IMR-90 (cell line): ENCODE measurements around the gene C5orf24. TPM values are rescaled to one million over a fixed set of nuclear protein-coding genes. Genes with fewer than 3 reads are reported as not detected.

Source experiments
- ATAC-seq: fragments of 200-7000 bp; cut with Tn5 transposase; 2 replicates; pipeline ENCODE4 v1.9.1; 2020; ENCODE audit warnings: low read depth, mild to moderate bottlenecking, moderate library complexity
- Bru-seq: library from RNA; stranded (reverse); fragments of 400-500 nt; gene quantifications from one replicate; lab custom pipeline; 2021; lab: Mats Ljungman, UMichigan
- BruChase-seq, 2 experiments: library from RNA; stranded (reverse); fragments of 400-500 nt; gene quantifications; one replicate each; lab custom pipeline; 2021; lab: Mats Ljungman, UMichigan
- BruUV-seq: library from RNA; stranded (reverse); fragments of 400-500 nt; replicated peaks from 2 replicates; lab custom pipeline; 2021; lab: Mats Ljungman, UMichigan
- CTCF ChIA-PET: fragments of 300-600 bp; formaldehyde crosslinking; extraction: SDS; loops from one replicate; lab custom pipeline; 2021; ENCODE audit warnings: antibody characterized with exemption; lab: Yijun Ruan, JAX
- POLR2A ChIA-PET: fragments of 300-600 bp; sonication (Branson Sonifier 250); formaldehyde crosslinking; loops from one replicate; lab custom pipeline; 2022; ENCODE audit warnings: antibody characterized with exemption; ENCODE audit not compliant: unreplicated experiment; lab: Charles Lee
- DNase-seq: peaks from one replicate; pipeline ENCODE4 v3.0.0; 2013
- H2AFZ ChIP-seq: replicated peaks from 2 replicates; pipeline ENCODE3; 2013; ENCODE audit warnings: low read length, mild to moderate bottlenecking; ENCODE audit not compliant: poor library complexity
- H2AK5ac ChIP-seq: 2 replicates; pipeline ENCODE4 v1.6.1; 2013; ENCODE audit warnings: low read depth, low read length, inconsistent platforms
- H2AK9ac ChIP-seq: replicated peaks from 2 replicates; pipeline ENCODE3; 2013; ENCODE audit warnings: mild to moderate bottlenecking, low read depth, low read length, moderate library complexity; ENCODE audit not compliant: poor library complexity
- H2BK120ac ChIP-seq: 2 replicates; pipeline ENCODE4 v1.6.1; 2013; ENCODE audit warnings: low read depth, low read length, inconsistent platforms
- H2BK15ac ChIP-seq: 3 replicates; pipeline ENCODE4 v1.6.1; 2013; ENCODE audit warnings: low read depth, low read length, inconsistent platforms
- H2BK20ac ChIP-seq: 2 replicates; pipeline ENCODE4 v1.6.1; 2013; ENCODE audit warnings: low read depth, mild to moderate bottlenecking, inconsistent platforms, low read length, moderate library complexity
- H2BK5ac ChIP-seq: 2 replicates; pipeline ENCODE4 v1.6.1; 2013; ENCODE audit warnings: mild to moderate bottlenecking, low read depth, low read length, inconsistent platforms; ENCODE audit not compliant: poor library complexity, severe bottlenecking
- H3K14ac ChIP-seq: replicated peaks from 2 replicates; pipeline ENCODE4 v1.6.1; 2013; ENCODE audit warnings: low read depth, low read length, inconsistent platforms
- H3K18ac ChIP-seq: 2 replicates; pipeline ENCODE4 v1.6.1; 2013; ENCODE audit warnings: low read depth, low read length, control low read depth
- H3K23ac ChIP-seq: 2 replicates; pipeline ENCODE4 v1.6.1; 2013; ENCODE audit warnings: low read depth, low read length, inconsistent platforms
- H3K27ac ChIP-seq: 2 replicates; pipeline ENCODE4 v1.5.1; 2013; ENCODE audit warnings: mild to moderate bottlenecking, control low read depth, low read length; ENCODE audit not compliant: insufficient read depth
- H3K27me3 ChIP-seq: 2 replicates; pipeline ENCODE4 v1.6.1; 2013; ENCODE audit warnings: low read length; ENCODE audit not compliant: control insufficient read depth, insufficient read depth
- H3K36me3 ChIP-seq: 2 replicates; pipeline ENCODE4 v1.6.1; 2013; ENCODE audit warnings: low read length, mixed read lengths; ENCODE audit not compliant: control insufficient read depth, insufficient read depth
- H3K4ac ChIP-seq: 2 replicates; pipeline ENCODE4 v1.6.1; 2013; ENCODE audit warnings: low read depth, low read length, inconsistent platforms
- H3K4me1 ChIP-seq: 2 replicates; pipeline ENCODE4 v1.6.1; 2013; ENCODE audit warnings: low read length, mixed read lengths; ENCODE audit not compliant: control insufficient read depth, insufficient read depth
- H3K4me2 ChIP-seq: 2 replicates; pipeline ENCODE4 v1.6.1; 2013; ENCODE audit warnings: low read depth, mild to moderate bottlenecking, control low read depth, low read length, moderate library complexity
- H3K4me3 ChIP-seq: 2 replicates; pipeline ENCODE4 v1.5.1; 2013; ENCODE audit warnings: low read depth, mild to moderate bottlenecking, control low read depth, low read length, moderate library complexity; ENCODE audit not compliant: insufficient read depth
- H3K56ac ChIP-seq: 2 replicates; pipeline ENCODE4 v1.6.1; 2013; ENCODE audit warnings: low read length, inconsistent platforms; ENCODE audit not compliant: insufficient read depth; ENCODE audit errors: extremely low read depth
- H3K79me1 ChIP-seq, 2 experiments: 2 replicates each; pipeline ENCODE4 v1.6.1; 2013; ENCODE audit warnings: low read length in 2 of 2, inconsistent platforms in 1 of 2, low read depth in 1 of 2
- H3K9ac ChIP-seq: 2 replicates; pipeline ENCODE4 v1.6.1; 2013; ENCODE audit warnings: low read depth, low read length, control low read depth
- H3K9me1 ChIP-seq: 2 replicates; pipeline ENCODE4 v1.6.1; 2013; ENCODE audit warnings: low read length, inconsistent platforms; ENCODE audit not compliant: insufficient read depth
- H3K9me3 ChIP-seq: 2 replicates; pipeline ENCODE4 v1.6.1; 2013; ENCODE audit warnings: low read length; ENCODE audit not compliant: control insufficient read depth, insufficient read depth
- H4K20me1 ChIP-seq: 2 replicates; pipeline ENCODE4 v1.6.1; 2013; ENCODE audit warnings: low read length, inconsistent platforms; ENCODE audit not compliant: insufficient read depth
- H4K5ac ChIP-seq: 2 replicates; pipeline ENCODE4 v1.6.1; 2013; ENCODE audit warnings: mild to moderate bottlenecking, low read depth, low read length, control low read depth
- H4K8ac ChIP-seq, 2 experiments: 2 replicates each; pipeline ENCODE4 v1.6.1; 2013; ENCODE audit warnings: low read depth in 2 of 2, low read length in 2 of 2, control low read depth in 1 of 2, inconsistent platforms in 1 of 2
- H4K91ac ChIP-seq: 2 replicates; pipeline ENCODE4 v1.6.1; 2013; ENCODE audit warnings: low read depth, low read length, inconsistent platforms; ENCODE audit not compliant: insufficient read depth
- BHLHE40 ChIP-seq: fragments of 150-350 bp; IDR thresholded peaks from 2 replicates; pipeline ENCODE4 v1.6.1; 2016; ENCODE audit warnings: mild to moderate bottlenecking, low read depth, low read length
- CEBPB ChIP-seq: IDR thresholded peaks from 2 replicates; pipeline ENCODE4 v1.6.1; 2012; ENCODE audit warnings: low read depth, low read length, improper control_type of control experiment
- CHD1 ChIP-seq: IDR thresholded peaks from 2 replicates; pipeline ENCODE4 v1.6.1; 2012; ENCODE audit warnings: low read depth, low read length, improper control_type of control experiment
- MXI1 ChIP-seq: IDR thresholded peaks from 2 replicates; pipeline ENCODE4 v1.6.1; 2012; ENCODE audit warnings: low read depth, mild to moderate bottlenecking, low read length, moderate library complexity, borderline replicate concordance
- NFE2L2 ChIP-seq: fragments of 150-350 bp; IDR thresholded peaks from 2 replicates; pipeline ENCODE4 v1.6.1; 2016; ENCODE audit warnings: low read depth, mild to moderate bottlenecking, low read length
- POLR2A ChIP-seq: IDR thresholded peaks from 2 replicates; pipeline ENCODE4 v1.6.1; 2012; ENCODE audit warnings: mild to moderate bottlenecking, low read depth, low read length
- WGBS, 2 experiments: methylation state at CpG; one replicate each; pipeline versions ENCODE4 v1.1.5 to v1.1.7; 2013; ENCODE audit warnings: missing lambda C conversion rate in 2 of 2; ENCODE audit not compliant: insufficient read length in 1 of 2; ENCODE audit errors: extremely low coverage in 2 of 2; 5-methylcytosine and 5-hydroxymethylcytosine counted together
- dilution Hi-C: fragments of 300-500 bp; cut with HindIII; formaldehyde crosslinking; loops from one replicate; pipeline ENCODE4 v1.14.3; 2018; ENCODE audit warnings: low sequenced_read_pairs; ENCODE audit not compliant: unreplicated experiment
- in situ Hi-C: fragments of 300-500 bp; cut with MboI; formaldehyde crosslinking; loops from 3 replicates; pipeline ENCODE4 v1.14.3; 2019; ENCODE audit warnings: low sequenced_read_pairs, inconsistent platforms, mixed read lengths
- intact Hi-C: fragments of 100-400 bp; cut with micrococcal nuclease; formaldehyde crosslinking; loops from 2 replicates; pipeline ENCODE4 v1.10.0; 2022
- long read RNA-seq: library from polyadenylated mRNA; unstranded; transcript quantifications from one replicate; pipeline ENCODE4 v2.0.0, GENCODE V29; 2021; ENCODE audit not compliant: unreplicated experiment
- polyA plus RNA-seq, 3 experiments: library from polyadenylated mRNA; depleted of rRNA; stranded (reverse); fragments of >200 nt; gene quantifications; 2 replicates each; pipeline ENCODE4 v1.2.3, GENCODE V29; 2012; ENCODE audit warnings: low replicate concordance in 1 of 3
- total RNA-seq: library from RNA; depleted of rRNA; stranded (reverse); fragments of >200 nt; gene quantifications from 2 replicates; pipeline ENCODE4 v1.2.3, GENCODE V29; 2012; rRNA removed

C5orf24 gene
- 29.8 and 53.9 TPM in 2 replicates for total RNA-seq
- 31.1 and 44.9 TPM in 2 replicates for polyA plus RNA-seq (2012; rRNA removed)
- polyA plus RNA-seq (2012; cell fraction: cytosol; rRNA removed): 4.1 and 6.3 TPM in 2 replicates
- polyA plus RNA-seq (2012; cell fraction: nucleus; rRNA removed; ENCODE audit: low replicate concordance): 14.3 and 55.7 TPM in 2 replicates
- Bru-seq, nascent RNA: percentile 94 among the genes with signal in this experiment
- BruChase-seq, experiment 1, labeled RNA remaining after a 6-hour chase: percentile 98 among the genes with signal in this experiment
- percentile 99 among the genes with signal in this experiment for BruChase-seq, experiment 2, labeled RNA remaining after a 2-hour chase
- long read RNA-seq, full-length matches to known transcripts: 48 of 57 reads
- long read RNA-seq, partial matches to known transcripts: 0 of 57 reads
- long read RNA-seq, other reads (novel, unspliced or antisense): 9 of 57 reads

DNA sequence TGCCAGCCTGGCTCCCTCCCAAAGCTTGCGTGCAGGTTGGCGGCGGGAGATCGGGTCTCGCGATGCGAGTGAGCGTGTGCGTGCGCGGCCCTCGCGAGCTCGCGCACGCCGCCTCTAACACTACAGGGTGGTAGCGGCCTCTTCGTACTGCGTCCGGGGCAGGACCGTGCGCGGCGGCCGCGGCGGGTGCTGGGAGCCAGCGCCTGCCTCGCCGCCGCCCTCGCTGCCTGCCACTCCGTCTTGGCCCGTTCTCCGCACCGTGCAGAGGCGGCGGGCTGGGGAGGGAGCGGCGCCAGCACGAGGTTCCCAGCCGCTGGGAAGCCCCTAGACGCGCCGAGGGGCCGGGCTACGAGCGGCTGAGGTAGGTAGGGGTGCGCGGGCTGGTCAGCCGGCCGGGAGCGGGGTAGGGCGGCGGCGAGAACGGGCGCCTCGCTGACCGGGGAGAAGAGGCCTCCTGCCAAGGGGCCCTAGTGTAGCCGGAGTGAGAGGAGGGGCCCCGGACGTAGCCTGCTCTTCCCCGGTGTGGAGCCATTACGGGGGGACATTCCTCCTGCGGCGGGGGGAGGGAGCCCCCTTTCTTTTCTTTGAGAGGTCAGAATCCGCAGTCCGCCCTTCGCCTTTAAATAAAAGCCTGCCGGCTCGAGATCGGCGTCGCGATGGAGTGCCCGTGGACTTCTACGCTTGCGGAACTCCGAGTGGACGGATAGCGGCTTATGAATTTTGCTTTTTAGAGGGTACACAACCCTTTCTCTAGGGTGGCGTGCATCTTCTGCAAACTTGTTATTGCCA lies at the start of gene C5orf24:
TSS of gene C5orf24 (plus strand) at position 117 of the 789 bp plus-strand sequence. CDS start 8,933 bp downstream, outside the sequence.
- Histone ChIP-seq H4K20me1 (peaks cover 22% of the 10 kb centered on the region; the same call in 1 of the 2 replicates), H2BK20ac (peak within 1 kb of the TSS; percentile 81), H3K79me1 (peaks cover 0 to 51% of the 10 kb centered on the region in 2 experiments; a peak in 3 of 4 replicates), H3K27ac (peak within 1 kb of the TSS; percentile 89), H3K9ac (peak within 1 kb of the TSS; percentile 99), H2AFZ (peak within 1 kb of the TSS; percentile 94), H4K5ac (peak within 1 kb of the TSS; percentile 81), H2AK5ac (peak within 1 kb of the TSS; percentile 93), H3K9me1 (peaks cover 10% of the 10 kb centered on the region; the same call in 1 of the 2 replicates), H3K27me3 (no peaks in the 10 kb centered on the region), H2BK15ac (peak within 1 kb of the TSS; percentile 45), H2AK9ac (peak within 1 kb of the TSS; percentile 84), H2BK5ac (peak within 1 kb of the TSS; percentile 84), H3K9me3 (no peaks in the 10 kb centered on the region), H3K23ac (peak within 1 kb of the TSS; percentile 98), H4K8ac (peak within 1 kb of the TSS; percentile 72 to 96), H3K14ac (peak within 1 kb of the TSS; percentile 97), H3K4me3 (peak within 1 kb of the TSS; percentile 98), H3K4me2 (peak within 1 kb of the TSS; percentile 95), H3K4me1 (peaks cover 16% of the 10 kb centered on the region), H3K56ac (peak within 1 kb of the TSS; percentile 94), H3K4ac (peak within 1 kb of the TSS; percentile 95), H3K18ac (peak within 1 kb of the TSS; percentile 82), H4K91ac (peak within 1 kb of the TSS; percentile 75), H3K36me3 (peaks cover 8% of the 10 kb centered on the region), H2BK120ac (peak within 1 kb of the TSS; percentile 79)
- TF ChIP-seq CHD1: peak; percentile 40; the same call in 1 of the 2 replicates
- TF ChIP-seq POLR2A: peak; percentile 95
- peak; percentile 70 for TF ChIP-seq BHLHE40
- no peak for TF ChIP-seq NFE2L2
- TF ChIP-seq MXI1: peak; percentile 72; the same call in 1 of the 2 replicates
- TF ChIP-seq CEBPB: no peak
- 0% methylated on average over 17 of the region's 84 CpGs; no CpG with 5 or more reads in 1 of the 2 experiments for WGBS, 2 experiments
- ChIA-PET POLR2A (no interaction called here), CTCF (no interaction called here)
- ATAC-seq (peak; percentile 92), DNase-seq (peak; percentile 96)
- in situ Hi-C loops: no loop called here
- no TSS peak for BruUV-seq
- intact Hi-C loops: no loop called here
- dilution Hi-C loops: no loop called here
